WTC11 (cell line): ENCODE measurements around the gene HSBP1L1. TPM values are rescaled to one million over a fixed set of nuclear protein-coding genes. Genes with fewer than 3 reads are reported as not detected.

ENCODE experiments used
- ATAC-seq: fragments of 200-7000 bp; cut with Tn5 transposase; 2 replicates; pipeline ENCODE4 v1.10.0; 2021; ENCODE audit warnings: mild to moderate bottlenecking, moderate library complexity
- CTCF ChIA-PET: fragments of 300-600 bp; sonication (Branson Sonifier 250); formaldehyde crosslinking; loops from one replicate; lab custom pipeline; 2021; ENCODE audit warnings: antibody characterized with exemption; lab: Charles Lee
- POLR2A ChIA-PET: fragments of 350-600 bp; sonication (Branson Sonifier 250); formaldehyde crosslinking; loops from one replicate; lab custom pipeline; 2021; ENCODE audit warnings: antibody characterized with exemption; lab: Charles Lee
- DNase-seq: peaks from one replicate; pipeline ENCODE4 v3.0.0; 2021; ENCODE audit warnings: low spot score
- H3K27ac Mint-ChIP-seq: 2 replicates; pipeline ENCODE4 v1.8.0; 2021; ENCODE audit warnings: mixed read lengths
- H3K27me3 Mint-ChIP-seq: 2 replicates; pipeline ENCODE4 v1.8.0; 2021; ENCODE audit warnings: low read depth, mild to moderate bottlenecking, moderate library complexity, mixed read lengths
- H3K36me3 Mint-ChIP-seq: 2 replicates; pipeline ENCODE4 v1.8.0; 2021; ENCODE audit warnings: mixed read lengths
- H3K4me1 Mint-ChIP-seq: 2 replicates; pipeline ENCODE4 v1.8.0; 2022; ENCODE audit warnings: mixed read lengths
- H3K4me3 Mint-ChIP-seq: 2 replicates; pipeline ENCODE4 v1.8.0; 2021; ENCODE audit warnings: mild to moderate bottlenecking, moderate library complexity, mixed read lengths
- H3K9me3 Mint-ChIP-seq: 2 replicates; pipeline ENCODE4 v1.8.0; 2021; ENCODE audit warnings: mixed read lengths
- ATF2 ChIP-seq: sonication (generic); formaldehyde crosslinking; IDR thresholded peaks from 2 replicates; pipeline ENCODE4 v1.8.1; 2022; ENCODE audit warnings: low read depth, missing genetic modification reagents, borderline replicate concordance
- FOXP1 ChIP-seq: sonication (generic); formaldehyde crosslinking; IDR thresholded peaks from 2 replicates; pipeline ENCODE4 v1.8.0; 2022; ENCODE audit warnings: missing genetic modification reagents, mild to moderate bottlenecking, moderate library complexity, borderline replicate concordance
- KAT7 ChIP-seq: sonication (generic); formaldehyde crosslinking; IDR thresholded peaks from 2 replicates; pipeline ENCODE4 v1.8.1; 2023; ENCODE audit warnings: missing genetic modification reagents, mild to moderate bottlenecking, borderline replicate concordance
- MXD4 ChIP-seq: fragments of 250-450 bp; sonication (Bioruptor Pico); IDR thresholded peaks from 2 replicates; pipeline ENCODE4 v1.8.0; 2021; ENCODE audit warnings: mild to moderate bottlenecking, moderate library complexity, borderline replicate concordance
- NFE2L1 ChIP-seq: sonication (generic); formaldehyde crosslinking; IDR thresholded peaks from 2 replicates; pipeline ENCODE4 v1.8.1; 2023; ENCODE audit warnings: missing genetic modification reagents
- SMAD4 ChIP-seq: sonication (generic); formaldehyde crosslinking; IDR thresholded peaks from 2 replicates; pipeline ENCODE4 v1.8.0; 2022; ENCODE audit warnings: mild to moderate bottlenecking, missing genetic modification reagents
- SP1 ChIP-seq: sonication (generic); formaldehyde crosslinking; conservative IDR thresholded peaks from 2 replicates; pipeline ENCODE4 v1.8.1; 2022; ENCODE audit warnings: missing genetic modification reagents
- ZNF396 ChIP-seq: fragments of 250-450 bp; sonication (Bioruptor Pico); IDR thresholded peaks from 2 replicates; pipeline ENCODE4 v1.8.0; 2021; ENCODE audit warnings: mild to moderate bottlenecking, moderate library complexity, borderline replicate concordance
- ZNF532 ChIP-seq: fragments of 250-450 bp; sonication (Bioruptor Pico); IDR thresholded peaks from 2 replicates; pipeline ENCODE4 v1.9.0; 2021; ENCODE audit warnings: mild to moderate bottlenecking, borderline replicate concordance
- ZNF671 ChIP-seq: fragments of 250-450 bp; sonication (Bioruptor Pico); IDR thresholded peaks from 2 replicates; pipeline ENCODE4 v1.8.0; 2021; ENCODE audit warnings: mild to moderate bottlenecking
- total RNA-seq: library from RNA; stranded (reverse); gene quantifications from 3 replicates; pipeline ENCODE4 v1.2.3, GENCODE V29; 2021
- TF ChIP-seq, protein P1 (sequence below): fragments of 250-450 bp; sonication (Bioruptor Pico); IDR thresholded peaks from 2 replicates; pipeline ENCODE4 v1.8.0; 2021; ENCODE audit warnings: mild to moderate bottlenecking
- TF ChIP-seq, protein P2 (sequence below): sonication (generic); formaldehyde crosslinking; IDR thresholded peaks from 2 replicates; pipeline ENCODE4 v1.8.0; 2022; ENCODE audit warnings: mild to moderate bottlenecking, missing genetic modification reagents
- TF ChIP-seq, protein P3 (sequence below): sonication (generic); formaldehyde crosslinking; IDR thresholded peaks from 2 replicates; pipeline ENCODE4 v1.8.0; 2022; ENCODE audit warnings: mild to moderate bottlenecking, missing genetic modification reagents
- TF ChIP-seq, protein P4 (sequence below): sonication (generic); formaldehyde crosslinking; IDR thresholded peaks from 2 replicates; pipeline ENCODE4 v1.8.0; 2022; ENCODE audit warnings: mild to moderate bottlenecking, missing genetic modification reagents

The HSBP1L1 gene
- total RNA-seq, 1 experiment from 2014 or later: 1.4 TPM

DNA sequence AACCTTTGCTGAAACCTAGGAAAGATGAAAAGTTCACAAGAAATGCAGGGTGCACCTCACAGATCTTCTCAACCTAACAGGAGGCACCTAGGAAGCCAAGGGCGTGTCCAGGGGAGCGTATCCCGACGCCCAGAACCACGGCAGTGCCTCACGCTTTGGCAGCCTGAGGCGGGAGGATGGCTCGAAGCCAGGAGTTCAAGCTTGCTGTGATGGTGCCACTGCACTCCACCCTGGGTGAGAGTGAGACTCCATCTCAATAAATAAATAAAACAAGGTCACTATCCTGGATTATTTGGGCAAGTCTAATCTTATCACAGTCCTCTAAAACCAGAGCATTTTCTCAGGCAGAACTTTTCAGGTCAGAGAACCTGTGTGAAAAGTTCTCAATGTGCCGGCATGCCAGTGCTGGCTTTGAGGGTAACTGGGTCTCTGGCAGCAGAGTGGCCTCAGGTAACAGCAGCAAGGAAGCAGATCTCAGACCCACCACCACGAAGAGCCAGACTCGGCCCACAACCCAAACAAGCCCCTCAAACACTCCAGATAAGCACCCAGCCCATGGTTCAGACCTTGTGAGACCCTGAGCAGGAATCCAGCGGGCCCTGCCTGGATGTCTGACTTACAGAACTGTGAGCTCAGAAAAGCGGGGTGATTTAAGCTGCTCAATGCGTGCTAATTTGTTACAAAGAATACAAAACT is 11.7 kb downstream of the HSBP1L1 start:
- H3K4me3 Mint-ChIP-seq: no peak overlapping the region
- ChIA-PET CTCF (no interaction called here), POLR2A (no interaction called here)
- H3K36me3 Mint-ChIP-seq: peaks cover 66% of the 10 kb centered on the region
- H3K9me3 Mint-ChIP-seq: no peaks in the 10 kb centered on the region
- no peak for ATAC-seq
- DNase-seq: no peak
- H3K27ac Mint-ChIP-seq: peak overlapping the region; percentile 63; the same call in 1 of the 2 replicates
- TF ChIP-seq FOXP1 (CRISPR knock-in tag): no peak
- no peak for TF ChIP-seq KAT7
- no peak for TF ChIP-seq MXD4 (CRISPR knock-in tag)
- TF ChIP-seq ZNF532 (CRISPR knock-in tag): no peak
- no peak for TF ChIP-seq SMAD4 (CRISPR knock-in tag)
- H3K4me1 Mint-ChIP-seq: peaks cover 4% of the 10 kb centered on the region; the same call in 1 of the 2 replicates
- no peaks in the 10 kb centered on the region for H3K27me3 Mint-ChIP-seq

- no peaks in the 10 kb centered on the region for H3K27me3 Mint-ChIP-seq
- H3K9me3 Mint-ChIP-seq: no peaks in the 10 kb centered on the region
- ChIA-PET POLR2A (interaction anchor here (0.6 kb wide), 1 partner anchor 16 kb away, joined by 3 read pairs; no protein-coding TSS in a partner anchor), CTCF (no interaction called here)
- ATAC-seq (no peak), DNase-seq (no peak)
- peaks cover 7% of the 10 kb centered on the region; the same call in 1 of the 2 replicates for H3K4me1 Mint-ChIP-seq
- TF ChIP-seq KAT7: no peak
- TF ChIP-seq, all 79 proteins: peak for 0
- Mint-ChIP-seq H3K4me3 (no peak overlapping the region), H3K27ac (peak overlapping the region; percentile 49; the same call in 1 of the 2 replicates), H3K36me3 (peaks cover 35% of the 10 kb centered on the region)
Measured at GRCh38 chr18:79979843-79980242, 15.4 kb downstream of the HSBP1L1 start.

- Mint-ChIP-seq H3K4me1 (peaks cover 9% of the 10 kb centered on the region), H3K36me3 (peaks cover 35% of the 10 kb centered on the region), H3K9me3 (no peaks in the 10 kb centered on the region), H3K27me3 (no peaks in the 10 kb centered on the region), H3K27ac (peak overlapping the region; percentile 65), H3K4me3 (no peak overlapping the region)
- ATAC-seq (no peak), DNase-seq (no peak)
- CTCF ChIA-PET: no interaction called here
- POLR2A ChIA-PET: no interaction called here
- TF ChIP-seq ZNF532 (CRISPR knock-in tag) (no peak), ZNF671 (CRISPR knock-in tag) (no peak), ZNF396 (CRISPR knock-in tag) (no peak), SP1 (CRISPR knock-in tag) (no peak), NFE2L1 (CRISPR knock-in tag) (no peak), ATF2 (CRISPR knock-in tag) (no peak)
- TF ChIP-seq, protein P1, sequence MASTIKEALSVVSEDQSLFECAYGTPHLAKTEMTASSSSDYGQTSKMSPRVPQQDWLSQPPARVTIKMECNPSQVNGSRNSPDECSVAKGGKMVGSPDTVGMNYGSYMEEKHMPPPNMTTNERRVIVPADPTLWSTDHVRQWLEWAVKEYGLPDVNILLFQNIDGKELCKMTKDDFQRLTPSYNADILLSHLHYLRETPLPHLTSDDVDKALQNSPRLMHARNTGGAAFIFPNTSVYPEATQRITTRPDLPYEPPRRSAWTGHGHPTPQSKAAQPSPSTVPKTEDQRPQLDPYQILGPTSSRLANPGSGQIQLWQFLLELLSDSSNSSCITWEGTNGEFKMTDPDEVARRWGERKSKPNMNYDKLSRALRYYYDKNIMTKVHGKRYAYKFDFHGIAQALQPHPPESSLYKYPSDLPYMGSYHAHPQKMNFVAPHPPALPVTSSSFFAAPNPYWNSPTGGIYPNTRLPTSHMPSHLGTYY (CRISPR knock-in tag): no peak
- TF ChIP-seq, protein P2, sequence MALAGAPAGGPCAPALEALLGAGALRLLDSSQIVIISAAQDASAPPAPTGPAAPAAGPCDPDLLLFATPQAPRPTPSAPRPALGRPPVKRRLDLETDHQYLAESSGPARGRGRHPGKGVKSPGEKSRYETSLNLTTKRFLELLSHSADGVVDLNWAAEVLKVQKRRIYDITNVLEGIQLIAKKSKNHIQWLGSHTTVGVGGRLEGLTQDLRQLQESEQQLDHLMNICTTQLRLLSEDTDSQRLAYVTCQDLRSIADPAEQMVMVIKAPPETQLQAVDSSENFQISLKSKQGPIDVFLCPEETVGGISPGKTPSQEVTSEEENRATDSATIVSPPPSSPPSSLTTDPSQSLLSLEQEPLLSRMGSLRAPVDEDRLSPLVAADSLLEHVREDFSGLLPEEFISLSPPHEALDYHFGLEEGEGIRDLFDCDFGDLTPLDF (CRISPR knock-in tag): no peak
- TF ChIP-seq, protein P3, sequence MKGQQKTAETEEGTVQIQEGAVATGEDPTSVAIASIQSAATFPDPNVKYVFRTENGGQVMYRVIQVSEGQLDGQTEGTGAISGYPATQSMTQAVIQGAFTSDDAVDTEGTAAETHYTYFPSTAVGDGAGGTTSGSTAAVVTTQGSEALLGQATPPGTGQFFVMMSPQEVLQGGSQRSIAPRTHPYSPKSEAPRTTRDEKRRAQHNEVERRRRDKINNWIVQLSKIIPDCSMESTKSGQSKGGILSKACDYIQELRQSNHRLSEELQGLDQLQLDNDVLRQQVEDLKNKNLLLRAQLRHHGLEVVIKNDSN: no peak
- TF ChIP-seq, protein P4, sequence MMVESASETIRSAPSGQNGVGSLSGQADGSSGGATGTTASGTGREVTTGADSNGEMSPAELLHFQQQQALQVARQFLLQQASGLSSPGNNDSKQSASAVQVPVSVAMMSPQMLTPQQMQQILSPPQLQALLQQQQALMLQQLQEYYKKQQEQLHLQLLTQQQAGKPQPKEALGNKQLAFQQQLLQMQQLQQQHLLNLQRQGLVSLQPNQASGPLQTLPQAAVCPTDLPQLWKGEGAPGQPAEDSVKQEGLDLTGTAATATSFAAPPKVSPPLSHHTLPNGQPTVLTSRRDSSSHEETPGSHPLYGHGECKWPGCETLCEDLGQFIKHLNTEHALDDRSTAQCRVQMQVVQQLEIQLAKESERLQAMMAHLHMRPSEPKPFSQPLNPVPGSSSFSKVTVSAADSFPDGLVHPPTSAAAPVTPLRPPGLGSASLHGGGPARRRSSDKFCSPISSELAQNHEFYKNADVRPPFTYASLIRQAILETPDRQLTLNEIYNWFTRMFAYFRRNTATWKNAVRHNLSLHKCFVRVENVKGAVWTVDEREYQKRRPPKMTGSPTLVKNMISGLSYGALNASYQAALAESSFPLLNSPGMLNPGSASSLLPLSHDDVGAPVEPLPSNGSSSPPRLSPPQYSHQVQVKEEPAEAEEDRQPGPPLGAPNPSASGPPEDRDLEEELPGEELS (CRISPR knock-in tag): no peak
Measured at GRCh38 chr18:79980585-79980984, 16.1 kb downstream of the HSBP1L1 start.
